Stomach (tissue), 9 donors: ENCODE measurements around the gene POC5. TPM values are rescaled to one million over a fixed set of nuclear protein-coding genes. Genes with fewer than 3 reads are reported as not detected.
"Not testable (repeated sequence)": the region's sequence is repeated elsewhere in the genome, so short reads cannot be mapped to it uniquely, and the experiment has no call there.

Source experiments
- DNase-seq, 2 donors: peaks; one replicate each; pipeline versions ENCODE4 v3.0.0 to v3.0.0-alpha.2; 2013 to 2019
- H3K27ac ChIP-seq, 5 donors: fragments of 200-600 bp in 4 of 5; sonication (generic) in 4 of 5; one replicate each; pipeline ENCODE4 v1.5.1; 2013 to 2019; ENCODE audit warnings: mild to moderate bottlenecking in 1 of 5, moderate library complexity in 1 of 5
- H3K27me3 ChIP-seq, 3 donors: fragments of 200-600 bp; sonication (generic); one replicate each; pipeline ENCODE4 v1.5.1; 2017 to 2019; ENCODE audit warnings: mixed run types in 1 of 3
- H3K36me3 ChIP-seq, 4 donors: fragments of 200-600 bp; sonication (generic); 1 replicate in 3 of 4; 2 replicates in 1 of 4; pipeline ENCODE4 v1.5.1; 2016 to 2019
- H3K4me1 ChIP-seq, 4 donors: fragments of 200-600 bp; sonication (generic); one replicate each; pipeline ENCODE4 v1.5.1; 2016 to 2019
- H3K4me3 ChIP-seq, 4 donors: fragments of 200-600 bp; sonication (generic) in 3 of 4; one replicate each; pipeline ENCODE4 v1.5.1; 2016 to 2019; ENCODE audit warnings: mild to moderate bottlenecking in 1 of 4
- H3K9me3 ChIP-seq, 4 donors: fragments of 200-600 bp; sonication (generic); one replicate each; pipeline ENCODE4 v1.5.1; 2016 to 2019
- CTCF ChIP-seq, 7 experiments: fragments of 450-650 bp in 4 of 7; fragments of 200-600 bp in 3 of 7; sonication (generic) in 3 of 7; IDR thresholded peaks; one replicate each; pipeline ENCODE4 v1.5.1; 2016 to 2019; ENCODE audit warnings: antibody characterized with exemption in 7 of 7, control low read depth in 2 of 7, mild to moderate bottlenecking in 1 of 7
- EP300 ChIP-seq: sonication (generic); formaldehyde crosslinking; IDR thresholded peaks from one replicate; pipeline ENCODE4 v1.6.1; 2017; ENCODE audit warnings: antibody characterized with exemption
- POLR2A ChIP-seq, 4 donors: fragments of 450-650 bp; IDR thresholded peaks; one replicate each; pipeline ENCODE4 v1.6.1; 2016; ENCODE audit warnings: antibody characterized with exemption in 4 of 4, control low read depth in 2 of 4, mild to moderate bottlenecking in 1 of 4, moderate library complexity in 1 of 4
- POLR2AphosphoS5 ChIP-seq, 3 donors: sonication (generic); formaldehyde crosslinking; IDR thresholded peaks; one replicate each; pipeline ENCODE4 v1.6.1; 2016; ENCODE audit warnings: antibody characterized with exemption in 3 of 3
- WGBS, 5 donors: extraction: QIAGEN DNeasy Blood & Tissue Kit in 3 of 5; methylation state at CpG; one replicate each; pipeline versions ENCODE4 v1.1.5 to v1.1.7; 2013 to 2018; 5-methylcytosine and 5-hydroxymethylcytosine counted together
- intact Hi-C: fragments of 100-400 bp; cut with DNase I; formaldehyde crosslinking; loops from one replicate; pipeline ENCODE4 v1.15.1; 2023; ENCODE audit warnings: low total_unique reads
- polyA plus RNA-seq, 3 donors: library from polyadenylated mRNA; stranded (reverse); fragments of 200-250 nt; gene quantifications; one replicate each; pipeline ENCODE4 v1.2.3, GENCODE V29; 2013
- total RNA-seq, 5 donors: library from RNA; depleted of rRNA; stranded (reverse); fragments of >200 nt; gene quantifications; one replicate each; pipeline versions ENCODE4 v1.1.0 to v1.2.3, GENCODE V29; 2014 to 2016
- donor health status: healthy with polysubstance abuse.
- donor health status: Bipolar disorder and iron deficiency.
- donor health status: healthy.

POC5 gene
- total and polyA plus RNA-seq, 8 donors: 3.1 to 135 (median 7.3) TPM

- Histone ChIP-seq H3K9me3 (no peaks in the 10 kb centered on the region), H3K36me3 (peaks cover 26 to 65% (median 50%) of the 10 kb centered on the region in 4 donors), H3K27ac (no peak overlapping the region), H3K27me3 (no peaks in the 10 kb centered on the region), H3K4me3 (no peak overlapping the region), H3K4me1 (no peaks in the 10 kb centered on the region)
- intact Hi-C loops: no loop called here
- TF ChIP-seq EP300 (no peak), POLR2AphosphoS5 (IDR thresholded peaks at IDR 0.05) (no peak), POLR2A (IDR thresholded peaks at IDR 0.05) (no peak), CTCF (IDR thresholded peaks at IDR 0.05) (no peak)
- WGBS, 5 donors: 74 to 89% (median 82%) methylated on average over 3 of the region's 3 CpGs
- DNase-seq: no peak
Measured at GRCh38 chr5:75706775-75707174, 10.5 kb downstream of the POC5 start.

- no peak for DNase-seq
- WGBS, 5 donors: 90 to 96% (median 93%) methylated on average over 1 of the region's 1 CpG
- no peak for TF ChIP-seq POLR2AphosphoS5 (IDR thresholded peaks at IDR 0.05)
- TF ChIP-seq POLR2A (IDR thresholded peaks at IDR 0.05): no peak
- TF ChIP-seq EP300: no peak
- TF ChIP-seq CTCF (IDR thresholded peaks at IDR 0.05): no peak
Measured at GRCh38 chr5:75706016-75706415, 11.2 kb downstream of the POC5 start.

GRCh38 chr5:75701856-75702255 is 15.4 kb downstream of the POC5 start:
- DNase-seq: no peak
- intact Hi-C loops: no loop called here
- WGBS, 5 donors: 94 to 99% (median 98%) methylated on average over 4 of the region's 4 CpGs
- Histone ChIP-seq H3K4me1 (no peaks in the 10 kb centered on the region), H3K4me3 (no peak overlapping the region), H3K27me3 (no peaks in the 10 kb centered on the region), H3K27ac (no peak overlapping the region), H3K36me3 (peaks cover 20 to 48% (median 42%) of the 10 kb centered on the region in 4 donors), H3K9me3 (no peaks in the 10 kb centered on the region)
- no peak for TF ChIP-seq EP300
- no peak for TF ChIP-seq POLR2A (IDR thresholded peaks at IDR 0.05)
- TF ChIP-seq POLR2AphosphoS5 (IDR thresholded peaks at IDR 0.05): no peak
- no peak for TF ChIP-seq CTCF (IDR thresholded peaks at IDR 0.05)

More at GRCh38 chr5:75706016-75706415, 11.2 kb downstream of the POC5 start:
- no peaks in the 10 kb centered on the region for H3K4me1 ChIP-seq
- H3K4me3 ChIP-seq: no peak overlapping the region
- no peak overlapping the region for H3K27ac ChIP-seq
- H3K36me3 ChIP-seq: peaks cover 27 to 69% (median 54%) of the 10 kb centered on the region in 4 donors
- intact Hi-C loops: no loop called here
- H3K9me3 ChIP-seq: no peaks in the 10 kb centered on the region
- H3K27me3 ChIP-seq: no peaks in the 10 kb centered on the region

GRCh38 chr5:75695472-75696351 is 21.5 kb downstream of the POC5 start:
- peaks cover 0 to 43% (median 22%) of the 10 kb centered on the region in 4 donors for H3K36me3 ChIP-seq
- H3K4me1 ChIP-seq, H3K27ac ChIP-seq, H3K9me3 ChIP-seq, DNase-seq, intact Hi-C loops, H3K27me3 ChIP-seq, H3K4me3 ChIP-seq: not testable (repeated sequence)
- 87 to 93% (median 88%) methylated on average over 21 to 22 of the region's 22 CpGs for WGBS, 5 donors

- WGBS, 5 donors: 94 to 98% (median 95%) methylated on average over 1 of the region's 1 CpG
- H3K4me3 ChIP-seq: no peak overlapping the region
- no peak overlapping the region for H3K27ac ChIP-seq
- no peaks in the 10 kb centered on the region for H3K9me3 ChIP-seq
- peaks cover 0 to 52% (median 32%) of the 10 kb centered on the region in 4 donors for H3K36me3 ChIP-seq
- H3K4me1 ChIP-seq: no peaks in the 10 kb centered on the region
- TF ChIP-seq CTCF (IDR thresholded peaks at IDR 0.05) (no peak), POLR2AphosphoS5 (IDR thresholded peaks at IDR 0.05) (no peak), EP300 (no peak), POLR2A (IDR thresholded peaks at IDR 0.05) (no peak)
- DNase-seq: no peak
- H3K27me3 ChIP-seq: no peaks in the 10 kb centered on the region
- intact Hi-C loops: no loop called here
Measured at GRCh38 chr5:75694781-75695180, 22.5 kb downstream of the POC5 start.
